Upper lobe of right lung (tissue), 1 donor: ENCODE results near the gene SHFL. TPM values are rescaled to one million over a fixed set of nuclear protein-coding genes. Genes with fewer than 3 reads are reported as not detected.

Source experiments
- ATAC-seq: fragments of 200-7000 bp; cut with Tn5 transposase; one replicate; pipeline ENCODE4 v1.9.1; 2020; ENCODE audit warnings: mild to moderate bottlenecking, moderate library complexity
- DNase-seq: peaks from one replicate; pipeline ENCODE4 v3.0.0-alpha.2; 2020
- H3K27ac ChIP-seq: fragments of 200-600 bp; one replicate; pipeline ENCODE4 v1.8.0; 2022
- H3K27me3 ChIP-seq: fragments of 200-600 bp; one replicate; pipeline ENCODE4 v1.8.0; 2022; ENCODE audit warnings: mild to moderate bottlenecking
- H3K36me3 ChIP-seq: fragments of 200-600 bp; one replicate; pipeline ENCODE4 v1.8.0; 2022
- H3K4me1 ChIP-seq: fragments of 200-600 bp; one replicate; pipeline ENCODE4 v1.8.0; 2022
- H3K4me3 ChIP-seq: fragments of 200-600 bp; one replicate; pipeline ENCODE4 v1.8.0; 2022; ENCODE audit warnings: mild to moderate bottlenecking
- H3K9me3 ChIP-seq: fragments of 200-600 bp; one replicate; pipeline ENCODE4 v1.8.0; 2022
- intact Hi-C: fragments of 100-400 bp; cut with DNase I; formaldehyde crosslinking; loops from one replicate; pipeline ENCODE4 v1.11.0; 2022
- total RNA-seq: library from RNA; stranded (reverse); fragmentation: NEBNext Ultra II Directional; extraction: Animal tissue kit (Norgen Biotek cat#: 25700); gene quantifications from one replicate; pipeline ENCODE4 v1.2.1, GENCODE V29; 2021
- TF ChIP-seq, protein P1 (sequence below): fragments of 200-600 bp; IDR thresholded peaks from one replicate; pipeline ENCODE4 v1.8.0; 2022; ENCODE audit warnings: antibody characterized with exemption
- donor health status: DM: no; HTN: yes; CAD: no; lungs with severe emphysema.

The SHFL gene
- total RNA-seq, 1 donor from 2014 or later, result 52.0 TPM

GRCh38 chr19:10088949-10089554 is 2.9 kb downstream of the SHFL start:
- H3K4me1 ChIP-seq, result no peaks in the 10 kb centered on the region
- H3K27ac ChIP-seq, result no peak overlapping the region
- H3K9me3 ChIP-seq, result no peaks in the 10 kb centered on the region
- DNase-seq, result no peak
- no peak overlapping the region for H3K4me3 ChIP-seq
- ATAC-seq, result no peak
- intact Hi-C loops, result no loop called here
- no peaks in the 10 kb centered on the region for H3K27me3 ChIP-seq
- TF ChIP-seq, protein P1, sequence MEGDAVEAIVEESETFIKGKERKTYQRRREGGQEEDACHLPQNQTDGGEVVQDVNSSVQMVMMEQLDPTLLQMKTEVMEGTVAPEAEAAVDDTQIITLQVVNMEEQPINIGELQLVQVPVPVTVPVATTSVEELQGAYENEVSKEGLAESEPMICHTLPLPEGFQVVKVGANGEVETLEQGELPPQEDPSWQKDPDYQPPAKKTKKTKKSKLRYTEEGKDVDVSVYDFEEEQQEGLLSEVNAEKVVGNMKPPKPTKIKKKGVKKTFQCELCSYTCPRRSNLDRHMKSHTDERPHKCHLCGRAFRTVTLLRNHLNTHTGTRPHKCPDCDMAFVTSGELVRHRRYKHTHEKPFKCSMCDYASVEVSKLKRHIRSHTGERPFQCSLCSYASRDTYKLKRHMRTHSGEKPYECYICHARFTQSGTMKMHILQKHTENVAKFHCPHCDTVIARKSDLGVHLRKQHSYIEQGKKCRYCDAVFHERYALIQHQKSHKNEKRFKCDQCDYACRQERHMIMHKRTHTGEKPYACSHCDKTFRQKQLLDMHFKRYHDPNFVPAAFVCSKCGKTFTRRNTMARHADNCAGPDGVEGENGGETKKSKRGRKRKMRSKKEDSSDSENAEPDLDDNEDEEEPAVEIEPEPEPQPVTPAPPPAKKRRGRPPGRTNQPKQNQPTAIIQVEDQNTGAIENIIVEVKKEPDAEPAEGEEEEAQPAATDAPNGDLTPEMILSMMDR, result no peak
- peaks cover 19% of the 10 kb centered on the region for H3K36me3 ChIP-seq

DNA sequence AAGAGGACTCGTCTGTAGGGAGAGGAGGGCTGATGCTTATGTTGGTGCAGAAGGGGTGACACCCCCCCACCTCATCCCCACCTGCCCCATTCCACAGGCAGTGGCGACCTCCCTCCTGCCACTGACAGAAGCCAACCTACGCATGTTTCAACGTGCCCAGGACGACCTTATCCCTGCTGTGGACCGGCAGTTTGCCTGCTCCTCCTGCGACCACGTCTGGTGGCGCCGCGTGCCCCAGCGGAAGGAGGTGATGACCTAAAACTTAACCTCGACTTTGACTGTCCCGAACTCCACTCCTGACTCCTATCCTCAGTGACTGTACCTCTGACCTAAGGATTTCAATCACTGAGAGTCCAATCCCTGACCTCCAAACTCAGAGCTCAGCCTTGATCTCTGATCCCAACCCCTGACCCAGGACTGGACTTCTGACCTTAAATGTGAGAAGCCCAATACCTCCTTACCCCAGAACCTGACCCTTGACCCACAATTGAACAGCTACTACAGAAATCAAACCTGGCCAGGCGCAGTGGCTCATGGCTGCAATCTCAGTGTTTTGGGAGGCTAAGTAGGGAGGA is 3.8 kb downstream of the SHFL start:
- H3K4me3 ChIP-seq, result no peak overlapping the region
- TF ChIP-seq, protein P1, result no peak
- ATAC-seq, result no peak
- H3K36me3 ChIP-seq, result peaks cover 19% of the 10 kb centered on the region
- no peak for DNase-seq
- H3K27ac ChIP-seq, result no peak overlapping the region
- intact Hi-C loops, result no loop called here
- H3K9me3 ChIP-seq, result no peaks in the 10 kb centered on the region
- no peaks in the 10 kb centered on the region for H3K4me1 ChIP-seq
- no peaks in the 10 kb centered on the region for H3K27me3 ChIP-seq

DNA sequence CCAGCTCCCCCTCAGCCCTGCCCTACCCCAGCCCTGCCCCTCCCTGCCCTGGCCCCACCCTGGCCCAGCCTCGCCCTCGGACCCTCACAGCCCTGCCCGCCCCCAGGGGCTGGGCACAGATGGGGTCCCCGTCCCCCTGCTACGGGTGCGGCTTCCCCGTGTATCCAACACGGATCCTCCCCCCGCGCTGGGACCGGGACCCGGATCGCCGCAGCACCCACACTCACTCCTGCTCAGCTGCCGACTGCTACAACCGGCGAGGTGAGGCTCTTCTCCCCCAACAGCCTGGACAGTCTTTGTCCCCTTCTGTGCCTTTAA is 5.2 kb downstream of the SHFL start:
- no peak for DNase-seq

DNA sequence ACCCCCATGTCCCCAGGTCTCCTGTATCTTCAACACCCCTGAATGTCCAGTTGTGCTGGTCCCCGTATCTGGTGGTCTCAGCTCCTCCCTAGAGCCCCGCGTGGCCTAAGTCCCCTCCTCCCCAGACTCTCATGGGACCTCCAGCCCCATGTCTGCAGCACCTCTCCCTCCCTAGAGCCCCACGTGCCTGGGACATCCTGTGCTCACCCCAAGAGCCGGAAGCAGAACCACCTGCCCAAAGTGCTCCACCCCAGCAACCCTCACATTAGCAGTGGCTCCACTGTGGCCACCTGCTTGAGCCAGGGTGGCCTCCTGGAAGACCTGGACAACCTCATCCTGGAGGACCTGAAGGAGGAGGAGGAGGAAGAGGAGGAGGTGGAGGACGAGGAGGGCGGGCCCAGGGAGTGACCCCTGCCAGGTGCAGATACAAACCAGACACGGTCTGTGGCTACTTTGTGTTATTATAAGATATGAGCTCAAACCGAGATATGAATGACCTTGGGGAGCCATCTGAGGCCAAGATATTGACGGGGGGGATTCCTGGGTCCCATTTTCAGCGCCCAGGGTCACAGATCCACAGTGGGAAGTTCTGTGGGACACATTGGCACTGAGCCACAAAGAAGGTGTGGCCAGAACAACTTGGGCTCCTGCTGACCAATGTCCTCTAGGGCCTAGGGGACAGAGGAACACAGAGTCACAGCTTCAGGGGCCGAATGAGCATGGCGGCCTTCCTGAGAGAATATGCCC is 6.0 kb downstream of the SHFL start:
- intact Hi-C loops, result no loop called here
- peaks cover 9% of the 10 kb centered on the region for H3K4me1 ChIP-seq
- H3K9me3 ChIP-seq, result no peaks in the 10 kb centered on the region
- no peaks in the 10 kb centered on the region for H3K27me3 ChIP-seq
- ATAC-seq (no peak), DNase-seq (no peak)
- H3K36me3 ChIP-seq, result peaks cover 19% of the 10 kb centered on the region
- H3K27ac ChIP-seq, result no peak overlapping the region
- TF ChIP-seq, protein P1, result no peak
- no peak overlapping the region for H3K4me3 ChIP-seq

More for the DNA sequence above, 5.2 kb downstream of the SHFL start:
- no peak for ATAC-seq
- H3K27me3 ChIP-seq, result no peaks in the 10 kb centered on the region
- no peaks in the 10 kb centered on the region for H3K9me3 ChIP-seq
- peaks cover 4% of the 10 kb centered on the region for H3K4me1 ChIP-seq
- intact Hi-C loops, result no loop called here
- H3K4me3 ChIP-seq, result no peak overlapping the region
- peaks cover 19% of the 10 kb centered on the region for H3K36me3 ChIP-seq
- TF ChIP-seq, protein P1, result no peak
- no peak overlapping the region for H3K27ac ChIP-seq

DNA sequence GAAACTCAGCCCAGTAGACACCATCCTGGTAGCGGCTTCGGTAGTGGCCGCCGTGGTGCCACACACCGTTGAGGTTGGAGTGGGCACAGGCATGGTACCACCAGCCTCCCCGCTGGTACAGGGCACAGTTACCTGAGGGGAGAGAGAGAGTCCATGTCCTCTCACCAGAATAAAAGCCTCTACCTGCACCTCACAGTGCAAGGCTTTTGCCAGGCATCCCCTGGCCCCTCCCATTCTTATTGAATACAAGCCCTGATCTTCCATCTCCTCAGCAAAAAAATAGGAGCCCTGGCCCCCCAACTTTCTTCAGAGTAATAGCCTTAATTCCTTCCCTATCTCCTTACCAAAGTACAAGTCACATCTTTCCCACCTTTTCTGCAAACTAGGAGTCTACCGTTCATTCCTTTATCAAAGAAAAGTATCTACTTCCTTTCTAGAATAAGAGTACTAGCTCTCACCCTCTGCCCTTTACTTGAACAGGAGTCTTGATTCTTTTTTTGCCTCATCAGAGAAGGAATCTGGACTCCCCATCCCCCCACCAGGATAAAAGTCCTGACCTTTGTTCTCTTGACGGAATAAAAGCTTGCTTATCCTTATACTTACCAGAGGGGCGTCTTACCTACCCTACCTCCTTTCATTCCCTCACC is 6.7 kb downstream of the SHFL start:
- H3K36me3 ChIP-seq, result peaks cover 19% of the 10 kb centered on the region
- DNase-seq (no peak), ATAC-seq (no peak)
- TF ChIP-seq, protein P1, result no peak
- no peaks in the 10 kb centered on the region for H3K27me3 ChIP-seq
- H3K9me3 ChIP-seq, result no peaks in the 10 kb centered on the region
- intact Hi-C loops, result no loop called here
- peaks cover 9% of the 10 kb centered on the region for H3K4me1 ChIP-seq
- no peak overlapping the region for H3K4me3 ChIP-seq
- H3K27ac ChIP-seq, result no peak overlapping the region
